ENCODE measurements around the gene COASY. TPM values are rescaled to one million over a fixed set of nuclear protein-coding genes. Genes with fewer than 3 reads are reported as not detected.
"Not testable (repeated sequence)": the region's sequence is repeated elsewhere in the genome, so short reads cannot be mapped to it uniquely, and the experiment has no call there.

Gene COASY
- total RNA-seq, 4 donors from 2014 or later = 46.4 to 91.7 (median 57.6) TPM

- no peak for DNase-seq
- H3K4me1 ChIP-seq = peaks cover 0 to 11% (median 9%) of the 10 kb centered on the region in 4 donors
- WGBS, 2 donors (ENCODE audit: low coverage in 1 of 2) = 80% methylated on average over 14 of the region's 14 CpGs; no CpG with 5 or more reads in 1 of the 2 donors
- peak overlapping the region in 2 of 4 donors; percentile 44 to 53 for H3K4me3 ChIP-seq
- H3K9me3 ChIP-seq = no peaks in the 10 kb centered on the region
- no peaks in the 10 kb centered on the region for H3K27me3 ChIP-seq
- no peak overlapping the region for H3K27ac ChIP-seq
- intact Hi-C loops (cut with DNase I; ENCODE audit: low total_unique reads) (no loop called here), in situ Hi-C loops (cut with MboI; ENCODE audit: low pct_ligation_motif_present in 1 of 4, low pct_unique_long_range_greater_than_20kb in 1 of 4, low sequenced_read_pairs in 3 of 4) (no loop called here)
- peaks cover 0 to 4% (median 0%) of the 10 kb centered on the region in 4 donors for H3K36me3 ChIP-seq
- TF ChIP-seq CTCF (IDR thresholded peaks at IDR 0.05) (no peak), POLR2A (IDR thresholded peaks at IDR 0.05) (no peak), EP300 (IDR thresholded peaks at IDR 0.05; ENCODE audit: low read depth) (no peak), POLR2AphosphoS5 (IDR thresholded peaks at IDR 0.05) (no peak)
Measured at GRCh38 chr17:42547698-42548069, 14.3 kb upstream of the COASY start.

- intact Hi-C loops (cut with DNase I; ENCODE audit: low total_unique reads) (no loop called here), in situ Hi-C loops (cut with MboI; ENCODE audit: low pct_ligation_motif_present in 1 of 4, low pct_unique_long_range_greater_than_20kb in 1 of 4, low sequenced_read_pairs in 3 of 4) (no loop called here)
- Histone ChIP-seq H3K4me3 (peak overlapping the region in 3 of 4 donors; percentile 21 to 53 (median 44)), H3K27me3 (no peaks in the 10 kb centered on the region), H3K9me3 (no peaks in the 10 kb centered on the region), H3K4me1 (peaks cover 0 to 11% (median 9%) of the 10 kb centered on the region in 4 donors), H3K27ac (no peak overlapping the region), H3K36me3 (peaks cover 0 to 2% (median 0%) of the 10 kb centered on the region in 4 donors)
- 27% methylated on average over 39 of the region's 74 CpGs; no CpG with 5 or more reads in 1 of the 2 donors for WGBS, 2 donors (ENCODE audit: low coverage in 1 of 2)
- TF ChIP-seq EP300 (IDR thresholded peaks at IDR 0.05; ENCODE audit: low read depth) (no peak), POLR2AphosphoS5 (IDR thresholded peaks at IDR 0.05) (peak in 1 of 3 donors; percentile 57), CTCF (IDR thresholded peaks at IDR 0.05) (peak; percentile 36 to 76 (median 51)), POLR2A (IDR thresholded peaks at IDR 0.05) (peak; percentile 34)
- DNase-seq = peak; percentile 93
Measured at GRCh38 chr17:42548070-42548837, 13.7 kb upstream of the COASY start.

GRCh38 chr17:42548993-42549755 lies 12.8 kb upstream of the COASY start:
- WGBS, 2 donors (ENCODE audit: low coverage in 1 of 2) = 57 to 58% methylated on average over 3 to 14 of the region's 14 CpGs
- peak overlapping the region in 1 of 4 donors; percentile 53 for H3K4me3 ChIP-seq

DNA sequence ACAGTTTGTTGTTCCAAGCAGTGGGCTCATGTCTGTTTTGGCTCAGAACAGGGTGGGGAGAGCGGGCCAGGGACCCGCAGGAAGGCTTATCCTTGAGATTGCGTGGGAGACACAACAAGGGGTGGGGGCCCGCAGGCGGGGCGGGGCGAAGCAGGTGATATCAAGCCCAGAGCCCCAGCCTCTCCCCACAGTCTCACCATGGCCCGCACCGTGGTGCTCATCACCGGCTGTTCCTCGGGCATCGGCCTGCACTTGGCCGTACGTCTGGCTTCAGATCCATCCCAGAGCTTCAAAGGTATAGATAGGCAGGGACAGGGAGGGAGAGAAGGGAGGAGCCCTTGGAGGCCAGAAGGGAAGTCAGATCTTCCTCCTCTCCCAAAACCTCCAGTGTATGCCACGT lies 9.2 kb upstream of the COASY start, which contains the start of gene HSD17B1:
Gene HSD17B1, plus strand, starts transcription at position 188 of the 400 bp plus-strand sequence. Its CDS starts 11 bp downstream, at position 199.
- H3K36me3 ChIP-seq; H3K9me3 ChIP-seq; DNase-seq; H3K27me3 ChIP-seq; intact Hi-C loops (cut with DNase I; ENCODE audit: low total_unique reads); in situ Hi-C loops (cut with MboI; ENCODE audit: low pct_ligation_motif_present in 1 of 4, low pct_unique_long_range_greater_than_20kb in 1 of 4, low sequenced_read_pairs in 3 of 4): not testable (repeated sequence)
- 95% methylated on average over 6 of the region's 15 CpGs; no CpG with 5 or more reads in 1 of the 2 donors for WGBS, 2 donors (ENCODE audit: low coverage in 1 of 2)
- H3K27ac ChIP-seq = peak within 1 kb of the TSS; percentile 84 to 95 (median 91)
- peaks cover 0 to 28% (median 23%) of the 10 kb centered on the region in 4 donors for H3K4me1 ChIP-seq
- H3K4me3 ChIP-seq = peak within 1 kb of the TSS in 2 of 4 donors; percentile 58 to 74

More at GRCh38 chr17:42548993-42549755, 12.8 kb upstream of the COASY start:
- TF ChIP-seq POLR2AphosphoS5 (IDR thresholded peaks at IDR 0.05) (no peak), EP300 (IDR thresholded peaks at IDR 0.05; ENCODE audit: low read depth) (no peak), CTCF (IDR thresholded peaks at IDR 0.05) (no peak), POLR2A (IDR thresholded peaks at IDR 0.05) (no peak)
- peaks cover 0 to 19% (median 15%) of the 10 kb centered on the region in 4 donors for H3K4me1 ChIP-seq
- in situ Hi-C loops (cut with MboI; ENCODE audit: low pct_ligation_motif_present in 1 of 4, low pct_unique_long_range_greater_than_20kb in 1 of 4, low sequenced_read_pairs in 3 of 4) = no loop called here
- intact Hi-C loops (cut with DNase I; ENCODE audit: low total_unique reads) = no loop called here
- no peaks in the 10 kb centered on the region for H3K27me3 ChIP-seq
- no peaks in the 10 kb centered on the region for H3K36me3 ChIP-seq
- DNase-seq = no peak
- no peak overlapping the region for H3K27ac ChIP-seq
- no peaks in the 10 kb centered on the region for H3K9me3 ChIP-seq

All from transverse colon (tissue), 4 donors.